Dendritic cell treated with granulocyte-macrophage colony-stimulating factor and Interleukin-4, amounts not matched to agents 40 ng/mL and 50 ng/mL, for 4 days (primary cell): ENCODE results near the gene ZNF263.

Source experiments
- H3K27ac Mint-ChIP-seq: one replicate; pipeline ENCODE4 v1.8.0; 2022; ENCODE audit warnings: mild to moderate bottlenecking, mixed read lengths
- H3K27me3 Mint-ChIP-seq: one replicate; pipeline ENCODE4 v1.8.0; 2022; ENCODE audit warnings: mild to moderate bottlenecking, mixed read lengths
- H3K36me3 Mint-ChIP-seq: one replicate; pipeline ENCODE4 v1.8.0; 2022; ENCODE audit warnings: low read depth, mixed read lengths
- H3K4me1 Mint-ChIP-seq: one replicate; pipeline ENCODE4 v1.8.0; 2022; ENCODE audit warnings: low read depth, mixed read lengths
- H3K4me3 Mint-ChIP-seq: one replicate; pipeline ENCODE4 v1.8.0; 2022; ENCODE audit warnings: mild to moderate bottlenecking, moderate library complexity, mixed read lengths
- H3K9me3 Mint-ChIP-seq: one replicate; pipeline ENCODE4 v1.8.0; 2022; ENCODE audit warnings: mixed read lengths
- intact Hi-C: fragments of 100-400 bp; cut with micrococcal nuclease; formaldehyde crosslinking; loops from one replicate; pipeline ENCODE4 v1.15.0; 2022

Gene ZNF263

GRCh38 chr16:3282730-3283542 is at the start of gene ZNF263:
Gene ZNF263, plus strand, starts transcription at chr16:3283491. Its CDS starts 328 bp downstream, at chr16:3283819.
- Mint-ChIP-seq H3K27ac (peak within 1 kb of the TSS; percentile 98), H3K27me3 (peaks cover 9% of the 10 kb centered on the region), H3K9me3 (peaks cover 28% of the 10 kb centered on the region), H3K36me3 (peaks cover 57% of the 10 kb centered on the region), H3K4me1 (peaks cover 36% of the 10 kb centered on the region), H3K4me3 (peak within 1 kb of the TSS; percentile 93)
- intact Hi-C loops = loop anchor here (1.0 to 2.0 kb wide), 3 partner anchors 19 to 118 kb away; partner anchors contain the start of genes TIGD7, ZNF174, ZNF75A and ZSCAN32

GRCh38 chr16:3234543-3234856 is 48.8 kb upstream of the ZNF263 start:
- peak overlapping the region; percentile 99 for H3K27ac Mint-ChIP-seq
- H3K36me3 Mint-ChIP-seq = peaks cover 58% of the 10 kb centered on the region
- H3K4me1 Mint-ChIP-seq = peaks cover 29% of the 10 kb centered on the region
- intact Hi-C loops = no loop called here
- peaks cover 17% of the 10 kb centered on the region for H3K9me3 Mint-ChIP-seq
- H3K4me3 Mint-ChIP-seq = peak overlapping the region; percentile 96
- no peaks in the 10 kb centered on the region for H3K27me3 Mint-ChIP-seq

GRCh38 chr16:3234857-3235561 is 48.3 kb upstream of the ZNF263 start, which contains the start of gene ZNF200:
Gene ZNF200, minus strand, starts transcription at chr16:3235158. Its CDS starts 1,403 bp downstream, at chr16:3233755.
- intact Hi-C loops = loop anchor here (1.0 kb wide), 1 partner anchor 28 kb away; no protein-coding TSS in a partner anchor
- peaks cover 13% of the 10 kb centered on the region for H3K9me3 Mint-ChIP-seq
- H3K4me3 Mint-ChIP-seq = peak within 1 kb of the TSS; percentile 96
- peaks cover 52% of the 10 kb centered on the region for H3K36me3 Mint-ChIP-seq
- peaks cover 29% of the 10 kb centered on the region for H3K4me1 Mint-ChIP-seq
- no peaks in the 10 kb centered on the region for H3K27me3 Mint-ChIP-seq
- H3K27ac Mint-ChIP-seq = peak within 1 kb of the TSS; percentile 99

GRCh38 chr16:3235856-3236669 is 47.2 kb upstream of the ZNF263 start:
- Mint-ChIP-seq H3K4me1 (peaks cover 29% of the 10 kb centered on the region), H3K9me3 (peaks cover 2% of the 10 kb centered on the region), H3K27me3 (no peaks in the 10 kb centered on the region), H3K4me3 (peak overlapping the region; percentile 69), H3K27ac (peak overlapping the region; percentile 77), H3K36me3 (peaks cover 42% of the 10 kb centered on the region)
- intact Hi-C loops = loop anchor here (1.0 kb wide), 1 partner anchor 27 kb away; no protein-coding TSS in a partner anchor

GRCh38 chr16:3241761-3242160 is 41.5 kb upstream of the ZNF263 start:
- intact Hi-C loops = no loop called here

GRCh38 chr16:3242709-3243108 is 40.6 kb upstream of the ZNF263 start:
- H3K27me3 Mint-ChIP-seq = no peaks in the 10 kb centered on the region
- no peak overlapping the region for H3K27ac Mint-ChIP-seq
- no peak overlapping the region for H3K4me3 Mint-ChIP-seq
- peaks cover 32% of the 10 kb centered on the region for H3K36me3 Mint-ChIP-seq
- peaks cover 25% of the 10 kb centered on the region for H3K4me1 Mint-ChIP-seq
- intact Hi-C loops = no loop called here
- H3K9me3 Mint-ChIP-seq = no peaks in the 10 kb centered on the region

More at GRCh38 chr16:3241761-3242160, 41.5 kb upstream of the ZNF263 start:
- Mint-ChIP-seq H3K36me3 (peaks cover 26% of the 10 kb centered on the region), H3K4me1 (peaks cover 19% of the 10 kb centered on the region), H3K4me3 (no peak overlapping the region), H3K9me3 (no peaks in the 10 kb centered on the region), H3K27ac (no peak overlapping the region), H3K27me3 (no peaks in the 10 kb centered on the region)

- Mint-ChIP-seq H3K4me1 (peaks cover 29% of the 10 kb centered on the region), H3K27me3 (no peaks in the 10 kb centered on the region), H3K9me3 (no peaks in the 10 kb centered on the region), H3K27ac (peak overlapping the region; percentile 1), H3K36me3 (peaks cover 44% of the 10 kb centered on the region), H3K4me3 (no peak overlapping the region)
- intact Hi-C loops = no loop called here
Observed at GRCh38 chr16:3243882-3244281, 39.4 kb upstream of the ZNF263 start.

GRCh38 chr16:3246002-3246401 is 37.3 kb upstream of the ZNF263 start:
- Mint-ChIP-seq H3K4me3 (no peak overlapping the region), H3K4me1 (peaks cover 32% of the 10 kb centered on the region), H3K9me3 (no peaks in the 10 kb centered on the region), H3K36me3 (peaks cover 51% of the 10 kb centered on the region), H3K27ac (no peak overlapping the region), H3K27me3 (no peaks in the 10 kb centered on the region)
- intact Hi-C loops = no loop called here

GRCh38 chr16:3246876-3247275 is 36.4 kb upstream of the ZNF263 start:
- intact Hi-C loops = no loop called here
- Mint-ChIP-seq H3K4me3 (no peak overlapping the region), H3K4me1 (peaks cover 41% of the 10 kb centered on the region), H3K27ac (no peak overlapping the region), H3K36me3 (peaks cover 51% of the 10 kb centered on the region), H3K27me3 (no peaks in the 10 kb centered on the region), H3K9me3 (no peaks in the 10 kb centered on the region)

- H3K27ac Mint-ChIP-seq = no peak overlapping the region
- no peaks in the 10 kb centered on the region for H3K9me3 Mint-ChIP-seq
- intact Hi-C loops = no loop called here
- peaks cover 37% of the 10 kb centered on the region for H3K4me1 Mint-ChIP-seq
- H3K36me3 Mint-ChIP-seq = peaks cover 45% of the 10 kb centered on the region
- H3K4me3 Mint-ChIP-seq = no peak overlapping the region
- H3K27me3 Mint-ChIP-seq = no peaks in the 10 kb centered on the region
Observed at GRCh38 chr16:3248596-3248995, 34.7 kb upstream of the ZNF263 start.

GRCh38 chr16:3249020-3249419 is 34.3 kb upstream of the ZNF263 start:
- peaks cover 35% of the 10 kb centered on the region for H3K4me1 Mint-ChIP-seq
- peaks cover 40% of the 10 kb centered on the region for H3K36me3 Mint-ChIP-seq
- intact Hi-C loops = no loop called here

GRCh38 chr16:3249451-3249850 is 33.8 kb upstream of the ZNF263 start:
- H3K27me3 Mint-ChIP-seq = no peaks in the 10 kb centered on the region
- no peak overlapping the region for H3K4me3 Mint-ChIP-seq
- H3K27ac Mint-ChIP-seq = no peak overlapping the region
- peaks cover 32% of the 10 kb centered on the region for H3K4me1 Mint-ChIP-seq
- H3K36me3 Mint-ChIP-seq = peaks cover 37% of the 10 kb centered on the region
- intact Hi-C loops = no loop called here
- no peaks in the 10 kb centered on the region for H3K9me3 Mint-ChIP-seq

More at GRCh38 chr16:3249020-3249419, 34.3 kb upstream of the ZNF263 start:
- no peak overlapping the region for H3K4me3 Mint-ChIP-seq
- H3K27me3 Mint-ChIP-seq = no peaks in the 10 kb centered on the region
- H3K9me3 Mint-ChIP-seq = no peaks in the 10 kb centered on the region
- H3K27ac Mint-ChIP-seq = no peak overlapping the region

GRCh38 chr16:3252967-3253366 is 30.3 kb upstream of the ZNF263 start:
- H3K27me3 Mint-ChIP-seq = no peaks in the 10 kb centered on the region
- H3K9me3 Mint-ChIP-seq = no peaks in the 10 kb centered on the region
- peaks cover 61% of the 10 kb centered on the region for H3K4me1 Mint-ChIP-seq
- peaks cover 16% of the 10 kb centered on the region for H3K36me3 Mint-ChIP-seq
- H3K4me3 Mint-ChIP-seq = no peak overlapping the region
- H3K27ac Mint-ChIP-seq = peak overlapping the region; percentile 37
- intact Hi-C loops = no loop called here
